K562 (cell line): ENCODE results near the gene ARMC6. TPM values are rescaled to one million over a fixed set of nuclear protein-coding genes. Genes with fewer than 3 reads are reported as not detected.
A peak's percentile ranks its signal among the peaks of the same experiment; 100 is the strongest.

Source experiments
- CBX3 ChIP-seq, 2 experiments: IDR thresholded peaks; 1 replicate in 1 of 2; 2 replicates in 1 of 2; pipeline ENCODE4 v1.6.1; 2012; ENCODE audit warnings: inconsistent platforms in 2 of 2, low read length in 2 of 2, borderline replicate concordance in 1 of 2, control low read depth in 1 of 2
- HNRNPL ChIP-seq: fragments of 200-400 bp; formaldehyde crosslinking; IDR thresholded peaks from 2 replicates; pipeline ENCODE4 v1.6.1; 2017; ENCODE audit warnings: low read depth, mild to moderate bottlenecking, low read length
- HOXB6 ChIP-seq: fragments of 250-450 bp; sonication (Bioruptor Pico); IDR thresholded peaks from 2 replicates; pipeline ENCODE4 v1.5.1; 2022; ENCODE audit warnings: mild to moderate bottlenecking, borderline replicate concordance
- MEIS2 ChIP-seq: fragments of 450-650 bp; IDR thresholded peaks from 2 replicates; pipeline ENCODE4 v1.6.1; 2014; ENCODE audit warnings: mild to moderate bottlenecking; ENCODE audit not compliant: partially characterized antibody
- MTF1 ChIP-seq: fragments of 250-450 bp; sonication (Bioruptor Pico); IDR thresholded peaks from 2 replicates; pipeline ENCODE4 v1.9.0; 2021; ENCODE audit warnings: moderate library complexity, mild to moderate bottlenecking, inconsistent platforms, borderline replicate concordance
- POLR3A ChIP-seq: IDR thresholded peaks from 2 replicates; pipeline ENCODE4 v1.6.1; 2011; ENCODE audit warnings: borderline replicate concordance, mild to moderate bottlenecking, moderate library complexity; ENCODE audit not compliant: insufficient read length, insufficient read depth; ENCODE audit errors: extremely low read depth
- RBM25 ChIP-seq: fragments of 200-400 bp; formaldehyde crosslinking; IDR thresholded peaks from 2 replicates; pipeline ENCODE4 v1.6.1; 2018; ENCODE audit warnings: low read length, low read depth, moderate library complexity; ENCODE audit not compliant: severe bottlenecking
- SMAD4 ChIP-seq: fragments of 250-450 bp; sonication (Bioruptor Pico); conservative IDR thresholded peaks from 2 replicates; pipeline ENCODE4 v1.8.0; 2021; ENCODE audit warnings: inconsistent platforms, mild to moderate bottlenecking, moderate library complexity
- ZNF644 ChIP-seq: fragments of 200-800 bp; sonication (Bioruptor generic); IDR thresholded peaks from 2 replicates; pipeline ENCODE4 v1.6.1; 2016; ENCODE audit warnings: low read depth, missing genetic modification characterization, missing compliant biosample characterization
- polyA plus RNA-seq, 8 experiments: library from polyadenylated mRNA; depleted of rRNA in 4 of 8; stranded (reverse) in 5 of 8; unstranded in 3 of 8; fragments of >200 nt; fragmentation: Nextera tagmentation in 2 of 8; fragmentation: Illumina TruSeq in 1 of 8; extraction: Ambion mirVana in 2 of 8; extraction: Trizol in 1 of 8; gene quantifications; 2 replicates each; pipeline versions ENCODE4 v1.2.1 to v1.2.3, GENCODE V29; 2011 to 2014; ENCODE audit warnings: inconsistent platforms in 1 of 8, missing spikeins in 1 of 8
- total RNA-seq, 7 experiments: library from RNA; depleted of rRNA in 6 of 7; stranded (reverse); fragments of >200 nt in 6 of 7; fragmentation: Illumina TruSeq in 2 of 7; extraction: Trizol in 2 of 7; gene quantifications; 2 replicates each; pipeline versions ENCODE4 v1.2.1 to v1.2.3, GENCODE V29; 2011 to 2021; ENCODE audit warnings: low replicate concordance in 1 of 7
- TF ChIP-seq, protein P1 (sequence below): sonication (generic); formaldehyde crosslinking; IDR thresholded peaks from 2 replicates; pipeline ENCODE4 v1.8.1; 2023; ENCODE audit warnings: mild to moderate bottlenecking, missing genetic modification reagents
- TF ChIP-seq, protein P2 (sequence below): fragments of 450-650 bp; IDR thresholded peaks from 2 replicates; pipeline ENCODE4 v1.6.1; 2016; ENCODE audit warnings: borderline replicate concordance
- TF ChIP-seq, protein P3 (sequence below), 2 experiments: fragments of 450-650 bp in 1 of 2; sonication (generic) in 1 of 2; formaldehyde crosslinking in 1 of 2; IDR thresholded peaks; 2 replicates each; pipeline versions ENCODE4 v1.7.1 to v1.9.0; 2016 to 2022; ENCODE audit warnings: inconsistent platforms in 1 of 2, mild to moderate bottlenecking in 1 of 2, missing genetic modification reagents in 1 of 2

The ARMC6 gene
- total and polyA plus RNA-seq, 9 of the 15 experiments (the other 6 are each of a cell fraction or from before 2014, with no cell fraction given), result 2.1 to 93.4 (median 63.6) TPM

DNA sequence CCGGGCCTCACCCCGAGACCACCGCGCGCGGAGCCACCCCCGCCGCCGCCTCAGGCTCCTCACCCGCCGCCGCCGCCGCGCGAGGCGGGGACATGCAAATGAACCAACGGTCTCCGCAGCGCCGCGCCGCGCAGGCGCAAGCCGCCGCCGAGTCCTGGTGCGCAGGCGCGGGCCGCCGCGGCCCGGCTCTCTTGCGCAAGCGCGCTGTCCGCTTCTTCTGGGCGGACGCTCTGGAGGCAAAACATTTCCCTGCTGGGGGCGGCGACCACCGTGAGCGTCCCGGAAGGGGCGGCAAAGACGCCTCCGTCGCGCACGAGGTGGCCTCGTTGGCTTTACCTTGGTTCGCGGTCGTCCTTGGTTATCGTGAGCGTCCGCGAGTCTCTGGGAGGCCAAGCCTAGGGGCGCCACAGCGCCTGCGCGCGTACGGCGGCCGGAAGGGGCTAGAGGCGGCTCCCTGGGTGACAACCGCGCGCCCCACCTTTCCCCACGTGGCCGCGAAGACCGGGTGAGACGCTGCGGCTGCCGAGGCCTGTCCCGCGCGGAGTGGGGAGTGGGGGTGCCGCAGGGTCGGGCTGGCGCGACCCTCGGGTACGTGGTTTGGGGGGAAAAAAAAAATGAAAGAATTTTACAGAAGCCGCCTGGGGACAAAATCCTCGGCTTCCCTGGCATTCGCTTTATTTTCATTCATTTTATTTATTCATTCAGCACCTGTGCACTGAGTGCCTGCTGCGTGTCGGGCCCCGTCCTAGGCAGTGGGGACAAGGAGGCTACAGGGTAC lies at the start of gene ARMC6, which contains the start of gene SUGP2 (continued):
- no peak for TF ChIP-seq MTF1 (CRISPR knock-in tag)
- peak in 1 of 2 experiments; percentile 74; a peak in 2 of 3 replicates for TF ChIP-seq CBX3 (IDR thresholded peaks at IDR 0.05; ENCODE audit: borderline replicate concordance in 1 of 2, low read length in 2 of 2)
- no peak for TF ChIP-seq ZNF644 (tag)
- TF ChIP-seq, protein P1, sequence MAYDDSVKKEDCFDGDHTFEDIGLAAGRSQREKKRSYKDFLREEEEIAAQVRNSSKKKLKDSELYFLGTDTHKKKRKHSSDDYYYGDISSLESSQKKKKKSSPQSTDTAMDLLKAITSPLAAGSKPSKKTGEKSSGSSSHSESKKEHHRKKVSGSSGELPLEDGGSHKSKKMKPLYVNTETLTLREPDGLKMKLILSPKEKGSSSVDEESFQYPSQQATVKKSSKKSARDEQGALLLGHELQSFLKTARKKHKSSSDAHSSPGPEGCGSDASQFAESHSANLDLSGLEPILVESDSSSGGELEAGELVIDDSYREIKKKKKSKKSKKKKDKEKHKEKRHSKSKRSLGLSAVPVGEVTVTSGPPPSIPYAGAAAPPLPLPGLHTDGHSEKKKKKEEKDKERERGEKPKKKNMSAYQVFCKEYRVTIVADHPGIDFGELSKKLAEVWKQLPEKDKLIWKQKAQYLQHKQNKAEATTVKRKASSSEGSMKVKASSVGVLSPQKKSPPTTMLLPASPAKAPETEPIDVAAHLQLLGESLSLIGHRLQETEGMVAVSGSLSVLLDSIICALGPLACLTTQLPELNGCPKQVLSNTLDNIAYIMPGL (CRISPR knock-in tag), result peak; percentile 50; the same call in 1 of the 2 replicates
- TF ChIP-seq, protein P2, sequence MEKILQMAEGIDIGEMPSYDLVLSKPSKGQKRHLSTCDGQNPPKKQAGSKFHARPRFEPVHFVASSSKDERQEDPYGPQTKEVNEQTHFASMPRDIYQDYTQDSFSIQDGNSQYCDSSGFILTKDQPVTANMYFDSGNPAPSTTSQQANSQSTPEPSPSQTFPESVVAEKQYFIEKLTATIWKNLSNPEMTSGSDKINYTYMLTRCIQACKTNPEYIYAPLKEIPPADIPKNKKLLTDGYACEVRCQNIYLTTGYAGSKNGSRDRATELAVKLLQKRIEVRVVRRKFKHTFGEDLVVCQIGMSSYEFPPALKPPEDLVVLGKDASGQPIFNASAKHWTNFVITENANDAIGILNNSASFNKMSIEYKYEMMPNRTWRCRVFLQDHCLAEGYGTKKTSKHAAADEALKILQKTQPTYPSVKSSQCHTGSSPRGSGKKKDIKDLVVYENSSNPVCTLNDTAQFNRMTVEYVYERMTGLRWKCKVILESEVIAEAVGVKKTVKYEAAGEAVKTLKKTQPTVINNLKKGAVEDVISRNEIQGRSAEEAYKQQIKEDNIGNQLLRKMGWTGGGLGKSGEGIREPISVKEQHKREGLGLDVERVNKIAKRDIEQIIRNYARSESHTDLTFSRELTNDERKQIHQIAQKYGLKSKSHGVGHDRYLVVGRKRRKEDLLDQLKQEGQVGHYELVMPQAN, result peak; percentile 95
- TF ChIP-seq, protein P3, sequence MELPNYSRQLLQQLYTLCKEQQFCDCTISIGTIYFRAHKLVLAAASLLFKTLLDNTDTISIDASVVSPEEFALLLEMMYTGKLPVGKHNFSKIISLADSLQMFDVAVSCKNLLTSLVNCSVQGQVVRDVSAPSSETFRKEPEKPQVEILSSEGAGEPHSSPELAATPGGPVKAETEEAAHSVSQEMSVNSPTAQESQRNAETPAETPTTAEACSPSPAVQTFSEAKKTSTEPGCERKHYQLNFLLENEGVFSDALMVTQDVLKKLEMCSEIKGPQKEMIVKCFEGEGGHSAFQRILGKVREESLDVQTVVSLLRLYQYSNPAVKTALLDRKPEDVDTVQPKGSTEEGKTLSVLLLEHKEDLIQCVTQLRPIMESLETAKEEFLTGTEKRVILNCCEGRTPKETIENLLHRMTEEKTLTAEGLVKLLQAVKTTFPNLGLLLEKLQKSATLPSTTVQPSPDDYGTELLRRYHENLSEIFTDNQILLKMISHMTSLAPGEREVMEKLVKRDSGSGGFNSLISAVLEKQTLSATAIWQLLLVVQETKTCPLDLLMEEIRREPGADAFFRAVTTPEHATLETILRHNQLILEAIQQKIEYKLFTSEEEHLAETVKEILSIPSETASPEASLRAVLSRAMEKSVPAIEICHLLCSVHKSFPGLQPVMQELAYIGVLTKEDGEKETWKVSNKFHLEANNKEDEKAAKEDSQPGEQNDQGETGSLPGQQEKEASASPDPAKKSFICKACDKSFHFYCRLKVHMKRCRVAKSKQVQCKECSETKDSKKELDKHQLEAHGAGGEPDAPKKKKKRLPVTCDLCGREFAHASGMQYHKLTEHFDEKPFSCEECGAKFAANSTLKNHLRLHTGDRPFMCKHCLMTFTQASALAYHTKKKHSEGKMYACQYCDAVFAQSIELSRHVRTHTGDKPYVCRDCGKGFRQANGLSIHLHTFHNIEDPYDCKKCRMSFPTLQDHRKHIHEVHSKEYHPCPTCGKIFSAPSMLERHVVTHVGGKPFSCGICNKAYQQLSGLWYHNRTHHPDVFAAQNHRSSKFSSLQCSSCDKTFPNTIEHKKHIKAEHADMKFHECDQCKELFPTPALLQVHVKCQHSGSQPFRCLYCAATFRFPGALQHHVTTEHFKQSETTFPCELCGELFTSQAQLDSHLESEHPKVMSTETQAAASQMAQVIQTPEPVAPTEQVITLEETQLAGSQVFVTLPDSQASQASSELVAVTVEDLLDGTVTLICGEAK (IDR thresholded peaks at IDR 0.05), result peak; percentile 56; the same call in 1 of the 2 replicates
- TF ChIP-seq, protein P3 (CRISPR knock-in tag; IDR thresholded peaks at IDR 0.05), result no peak
- TF ChIP-seq POLR3A, result no peak
- TF ChIP-seq HNRNPL, result no peak
- no peak; the same call in 1 of the 2 replicates for TF ChIP-seq SMAD4 (CRISPR knock-in tag)
- no peak for TF ChIP-seq HOXB6
- TF ChIP-seq RBM25, result peak; percentile 1
- TF ChIP-seq MEIS2, result peak; percentile 100
